HG03103 (cell line): ENCODE measurements around the gene PTPN2.
"Not testable (repeated sequence)": the region's sequence is repeated elsewhere in the genome, so short reads cannot be mapped to it uniquely, and the experiment has no call there.

Experiments used
- ATAC-seq: cut with Tn5 transposase; IDR thresholded peaks from one replicate; pipeline ENCODE4 v1.9.1; 2021; ENCODE audit warnings: low read depth; ENCODE audit not compliant: unreplicated experiment

The PTPN2 gene

GRCh38 chr18:12895014-12895413, 11.0 kb upstream of the PTPN2 start:
- no peak for ATAC-seq

- no peak for ATAC-seq
Observed at GRCh38 chr18:12891561-12891960, 7.5 kb upstream of the PTPN2 start.

DNA sequence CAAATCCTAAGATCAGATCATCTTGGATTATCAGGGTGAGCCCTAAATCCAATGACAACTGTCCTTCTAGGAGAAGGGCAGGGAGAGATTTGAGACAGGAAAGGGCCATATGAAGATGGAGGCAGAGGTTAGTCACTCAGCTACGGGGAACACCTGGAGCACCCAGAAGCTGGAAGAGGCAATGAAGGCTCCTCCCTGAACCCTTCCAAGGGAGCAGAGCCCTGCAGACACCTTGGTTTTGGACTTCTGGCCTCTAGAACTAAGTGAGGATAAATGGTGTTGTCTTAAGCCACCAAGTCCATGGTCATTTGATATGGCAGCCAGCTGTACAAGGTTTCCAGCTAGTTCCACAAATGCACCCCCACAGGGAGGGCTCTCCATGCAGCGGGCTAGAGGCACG, 6.9 kb upstream of the PTPN2 start:
- no peak for ATAC-seq

DNA sequence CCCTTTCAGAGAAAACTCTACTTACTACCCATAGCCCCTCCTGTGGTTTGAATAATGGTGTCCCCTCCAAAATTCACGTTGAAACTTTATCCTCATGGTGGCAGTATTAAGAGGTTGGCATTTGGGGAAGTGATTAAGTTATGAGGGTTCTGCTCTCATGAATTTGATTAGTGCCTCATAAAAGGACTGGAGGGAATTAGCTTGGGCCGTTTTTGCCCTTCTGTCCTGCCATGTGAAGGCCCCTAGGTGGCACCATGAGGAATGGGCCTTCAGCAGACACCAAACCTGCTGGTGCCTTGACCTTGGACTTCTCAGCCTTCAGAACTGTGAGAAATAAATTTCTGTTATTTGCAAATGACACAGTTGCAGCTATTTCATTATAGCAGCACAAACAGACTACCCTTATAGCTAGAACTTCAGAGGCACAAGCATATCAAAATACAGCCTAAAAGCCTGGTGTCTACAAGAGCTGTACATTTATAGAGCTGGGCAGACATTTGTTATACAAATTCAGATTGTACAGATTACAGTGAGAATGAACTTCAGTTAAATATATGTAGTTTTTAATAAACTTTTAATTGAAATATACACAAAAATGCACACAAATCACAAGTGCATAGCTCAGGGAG, 2.6 kb upstream of the PTPN2 start:
- ATAC-seq = no peak

- no peak for ATAC-seq
Observed at GRCh38 chr18:12885500-12885899, 1.5 kb upstream of the PTPN2 start.

- no peak for ATAC-seq
Observed at GRCh38 chr18:12884406-12885323, 628 bp upstream of the PTPN2 start.

DNA sequence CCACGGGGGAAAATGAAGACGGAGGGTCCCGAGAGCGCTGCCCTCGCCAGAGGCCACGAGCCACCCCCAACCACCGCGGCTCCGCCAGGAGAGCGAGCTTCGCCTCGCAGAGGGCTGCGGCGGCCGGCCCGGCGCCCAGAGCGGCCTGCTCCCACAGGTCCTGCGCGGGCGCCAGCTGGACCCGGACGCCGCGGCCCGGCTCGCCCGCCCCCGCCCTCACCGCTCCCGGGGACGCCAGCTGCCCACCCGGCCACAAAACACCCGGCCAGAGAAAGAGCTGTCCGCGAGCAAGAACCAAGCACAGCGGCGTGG, 709 bp downstream of the PTPN2 start:
- ATAC-seq = no peak

DNA sequence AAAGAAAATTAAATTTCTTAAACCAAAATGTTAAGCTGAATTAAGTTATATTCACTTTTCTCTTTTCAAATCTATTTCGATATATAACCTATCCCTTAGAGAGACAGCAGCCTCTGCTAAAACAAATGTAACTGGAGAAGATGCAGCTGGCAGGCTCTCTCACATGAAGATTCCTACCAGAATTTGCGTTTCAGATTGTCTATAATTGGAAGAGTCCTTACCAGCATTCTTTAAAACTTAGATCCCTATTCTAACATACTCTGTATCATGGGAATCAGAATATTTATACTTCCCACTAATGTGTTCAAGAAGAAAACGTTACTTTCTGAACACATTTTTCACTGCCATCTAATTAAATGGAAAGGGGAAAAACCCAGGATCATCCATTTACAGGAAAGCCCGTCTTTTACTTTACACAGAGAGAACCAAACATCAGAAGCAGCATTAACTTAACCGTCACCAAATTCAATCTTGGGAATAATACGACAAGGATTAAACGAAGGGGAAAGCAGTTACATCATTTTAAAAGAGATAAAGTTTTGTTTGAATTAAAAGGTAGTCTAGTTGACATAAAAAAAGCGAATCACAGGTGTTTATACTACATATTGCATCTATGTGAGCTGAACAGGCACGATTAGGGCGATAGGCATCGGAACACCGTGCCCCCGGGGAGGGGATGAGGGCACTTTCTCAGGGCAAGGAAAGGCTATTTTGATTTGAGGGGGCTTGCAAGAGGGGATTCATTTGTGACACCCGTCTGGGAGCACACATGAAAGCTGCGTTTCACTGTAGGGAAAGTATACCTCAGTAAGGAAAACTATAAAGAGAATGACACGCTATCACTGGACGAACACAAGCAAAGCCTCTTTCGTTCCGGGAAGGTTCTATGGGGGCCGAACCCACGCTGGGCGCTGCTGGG, 1.3 kb downstream of the PTPN2 start:
- no peak for ATAC-seq

DNA sequence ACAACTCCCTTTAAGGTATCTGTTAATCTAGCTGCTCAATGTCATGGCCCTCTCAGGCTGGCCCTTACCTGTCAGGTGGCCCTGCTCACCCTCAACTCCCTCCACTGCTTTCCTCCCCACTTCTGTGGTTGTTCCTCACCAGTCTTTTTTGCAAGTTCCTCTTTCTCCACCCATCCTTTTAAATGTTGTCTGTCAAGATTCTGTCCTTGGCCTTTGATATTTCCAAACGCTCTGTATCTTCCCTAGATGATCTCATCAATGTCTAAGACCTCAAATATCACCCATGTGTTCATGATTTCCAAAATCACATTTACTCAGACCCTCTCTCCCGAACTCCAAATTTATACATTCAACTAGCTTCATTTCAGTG, 3.5 kb downstream of the PTPN2 start:
- ATAC-seq = no peak

- ATAC-seq = no peak
Observed at GRCh38 chr18:12879840-12880540, 4.0 kb downstream of the PTPN2 start.

GRCh38 chr18:12874992-12875391, 9.0 kb downstream of the PTPN2 start:
- ATAC-seq = not testable (repeated sequence)

DNA sequence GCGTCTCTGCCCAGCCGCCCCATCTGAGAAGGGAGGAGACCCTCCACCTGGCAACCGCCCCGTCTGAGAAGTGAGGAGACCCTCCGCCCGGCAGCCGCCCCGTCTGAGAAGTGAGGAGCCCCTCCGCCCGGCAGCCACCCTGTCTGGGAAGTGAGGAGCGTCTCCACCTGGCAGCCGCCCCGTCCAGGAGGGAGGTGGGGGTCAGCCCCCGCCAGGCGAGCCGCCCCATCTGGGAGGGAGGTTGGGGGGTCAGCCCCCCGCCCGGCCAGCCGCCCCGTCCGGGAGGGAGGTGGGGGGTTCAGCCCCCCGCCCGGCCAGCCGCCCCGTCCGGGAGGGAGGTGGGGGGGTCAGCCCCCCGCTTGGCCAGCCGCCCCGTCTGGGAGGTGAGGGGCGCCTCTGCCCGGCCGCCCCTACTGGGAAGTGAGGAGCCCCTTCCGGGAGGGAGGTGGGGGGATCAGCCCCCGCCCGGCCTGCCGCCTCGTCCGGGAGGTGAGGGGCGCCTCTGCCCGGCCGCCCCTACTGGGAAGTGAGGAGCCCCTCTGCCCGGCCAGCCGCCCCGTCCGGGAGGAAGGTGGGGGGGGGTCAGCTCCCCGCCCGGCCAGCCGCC, 10.0 kb downstream of the PTPN2 start:
- not testable (repeated sequence) for ATAC-seq

DNA sequence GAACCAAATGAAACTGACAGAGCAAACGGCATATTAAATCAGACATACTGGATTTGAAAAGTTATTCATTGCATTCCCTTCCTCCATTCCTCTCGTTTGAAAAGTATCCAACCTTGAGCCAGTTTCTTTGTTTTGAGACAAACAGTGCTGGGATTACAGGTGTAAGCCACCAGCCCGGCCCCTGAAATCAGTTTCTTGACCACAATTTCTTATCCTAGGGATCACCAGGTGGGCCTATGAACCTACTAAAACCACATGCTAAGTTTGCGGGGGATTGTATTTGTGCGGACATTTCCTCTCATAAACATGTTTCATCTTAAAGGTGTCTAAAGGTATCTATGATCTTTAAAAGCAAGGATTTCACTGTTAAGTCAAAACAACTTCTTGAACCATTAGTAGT, 11.6 kb downstream of the PTPN2 start:
- ATAC-seq = no peak

DNA sequence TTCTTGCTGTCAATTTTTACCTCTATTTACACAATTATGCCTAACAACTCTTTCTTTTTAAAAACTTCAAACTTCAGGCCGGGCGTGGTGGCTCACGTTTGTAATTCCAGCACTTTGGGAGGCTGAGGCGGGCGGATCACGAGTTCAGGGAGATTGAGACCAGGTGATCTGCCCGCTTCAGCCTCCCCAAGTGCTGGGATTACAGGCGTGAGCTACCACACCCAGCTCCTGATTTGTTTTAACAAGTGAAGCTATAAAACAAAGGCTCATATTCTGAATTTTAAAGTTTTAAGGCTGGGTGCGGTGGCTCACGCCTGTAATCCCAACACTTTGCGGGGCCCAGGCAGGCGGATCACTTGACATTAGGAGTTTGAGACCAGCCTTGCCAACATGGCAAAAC, 15.5 kb downstream of the PTPN2 start:
- no peak for ATAC-seq

DNA sequence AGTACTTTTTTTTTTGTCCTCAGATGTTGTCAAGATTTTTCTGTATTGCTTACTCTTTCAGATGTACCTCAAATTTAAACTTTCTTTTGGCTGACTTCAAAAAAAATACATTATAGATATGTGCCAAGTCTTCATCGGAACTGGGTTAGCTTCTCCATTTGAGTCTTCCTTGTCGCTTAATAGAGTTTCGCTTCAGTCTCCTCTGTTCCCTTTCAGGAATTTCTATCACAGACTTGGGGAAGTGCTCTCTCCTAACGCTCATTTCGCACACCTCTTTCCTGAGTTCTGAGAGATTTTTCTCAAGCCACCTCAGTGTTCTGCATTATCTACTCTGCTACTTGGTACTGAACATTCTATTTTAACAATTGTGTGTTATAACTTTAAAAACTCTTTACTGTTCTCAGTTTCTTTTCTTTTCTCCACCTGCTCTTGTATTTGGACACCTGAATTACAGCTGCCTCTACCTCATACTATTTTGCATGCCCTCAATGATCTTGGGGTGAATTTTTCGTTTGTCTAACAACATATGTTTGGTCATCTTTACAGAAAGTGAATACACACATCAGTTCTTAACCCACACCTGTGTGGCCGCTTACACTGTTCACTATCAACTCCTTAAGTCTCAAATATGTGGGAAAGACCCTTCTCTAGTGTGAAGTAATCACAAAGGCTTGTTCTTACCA, 16.5 kb downstream of the PTPN2 start:
- ATAC-seq = no peak

DNA sequence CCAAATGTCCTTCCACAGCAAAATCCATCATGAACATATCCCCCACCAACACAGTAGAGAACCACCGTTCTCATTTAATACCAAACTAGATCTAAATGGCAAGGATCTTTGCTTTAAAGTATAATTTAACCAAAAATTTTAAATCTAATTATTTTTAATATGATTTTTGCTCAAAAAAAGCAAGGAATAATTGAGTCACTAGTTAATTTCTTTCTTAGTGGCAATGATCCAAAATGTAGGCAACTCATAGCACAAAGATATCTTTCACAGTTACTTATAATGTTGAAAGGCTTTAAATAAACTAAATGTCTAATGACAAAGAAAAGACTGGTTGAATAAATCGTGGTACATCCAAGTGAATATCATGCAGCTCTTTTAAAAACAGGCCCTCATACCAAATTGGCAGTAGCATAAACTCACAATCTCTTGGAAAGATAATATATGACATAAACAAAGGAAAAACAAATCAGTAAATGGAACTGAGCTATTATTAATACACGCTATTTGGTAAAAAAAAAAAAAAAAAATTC, 20.3 kb downstream of the PTPN2 start:
- ATAC-seq = no peak

- no peak for ATAC-seq
Observed at GRCh38 chr18:12862874-12863482, 21.1 kb downstream of the PTPN2 start.

GRCh38 chr18:12862467-12862866, 21.6 kb downstream of the PTPN2 start:
- ATAC-seq = no peak

- no peak for ATAC-seq
Observed at GRCh38 chr18:12861637-12862036, 22.4 kb downstream of the PTPN2 start.
